Stimulated activated memory B cell treated with anti-CD40 and anti-IgM and Interleukin-4, amounts not matched to agents 10 μg/mL and 1 μg/mL and 100 μg/mL, for 72 hours (primary cell): Measurements from ENCODE around the gene TGM1.
A peak's percentile ranks its signal among the peaks of the same experiment; 100 is the strongest.

Experiments used
- ATAC-seq: fragments of 150-1000 bp; cut with Tn5 transposase; 2 replicates; pipeline ENCODE4 v1.10.0; 2021
- H3K27ac Mint-ChIP-seq: one replicate; pipeline ENCODE4 v1.8.0; 2022; ENCODE audit warnings: mild to moderate bottlenecking, mixed read lengths
- H3K27me3 Mint-ChIP-seq: one replicate; pipeline ENCODE4 v1.8.0; 2022; ENCODE audit warnings: mixed read lengths
- H3K36me3 Mint-ChIP-seq: one replicate; pipeline ENCODE4 v1.8.0; 2022; ENCODE audit warnings: mixed read lengths
- H3K4me1 Mint-ChIP-seq: one replicate; pipeline ENCODE4 v1.8.0; 2022; ENCODE audit warnings: mixed read lengths
- H3K4me3 Mint-ChIP-seq: one replicate; pipeline ENCODE4 v1.8.0; 2022; ENCODE audit warnings: mild to moderate bottlenecking, moderate library complexity, mixed read lengths
- H3K9me3 Mint-ChIP-seq: one replicate; pipeline ENCODE4 v1.8.0; 2022; ENCODE audit warnings: mixed read lengths

The TGM1 gene

GRCh38 chr14:24262821-24263733, at the start of gene TGM1:
Gene TGM1 (minus strand): TSS chr14:24263177. CDS start chr14:24262352, 825 bp downstream.
- H3K36me3 Mint-ChIP-seq = peaks cover 33% of the 10 kb centered on the region
- peaks cover 10% of the 10 kb centered on the region for H3K4me1 Mint-ChIP-seq
- no peaks in the 10 kb centered on the region for H3K9me3 Mint-ChIP-seq
- ATAC-seq = no peak
- no peak within 1 kb of the TSS for H3K4me3 Mint-ChIP-seq
- H3K27me3 Mint-ChIP-seq = no peaks in the 10 kb centered on the region
- H3K27ac Mint-ChIP-seq = no peak within 1 kb of the TSS

- H3K36me3 Mint-ChIP-seq = peaks cover 12% of the 10 kb centered on the region
- H3K27me3 Mint-ChIP-seq = no peaks in the 10 kb centered on the region
- ATAC-seq = no peak
- peak overlapping the region; percentile 76 for H3K4me3 Mint-ChIP-seq
- H3K4me1 Mint-ChIP-seq = peaks cover 58% of the 10 kb centered on the region
- no peaks in the 10 kb centered on the region for H3K9me3 Mint-ChIP-seq
- peak overlapping the region; percentile 77 for H3K27ac Mint-ChIP-seq
These were observed 49.0 kb upstream of the TGM1 start for GRCh38 chr14:24311837-24312615.

GRCh38 chr14:24310646-24311604, 47.9 kb upstream of the TGM1 start, which contains the start of gene LTB4R:
Gene LTB4R (plus strand): TSS chr14:24311502. CDS start chr14:24315652, 4,150 bp downstream.
- ATAC-seq = peak; percentile 89
- peak within 1 kb of the TSS; percentile 77 for H3K27ac Mint-ChIP-seq
- H3K27me3 Mint-ChIP-seq = no peaks in the 10 kb centered on the region
- peak within 1 kb of the TSS; percentile 76 for H3K4me3 Mint-ChIP-seq
- H3K9me3 Mint-ChIP-seq = no peaks in the 10 kb centered on the region
- H3K36me3 Mint-ChIP-seq = peaks cover 22% of the 10 kb centered on the region
- peaks cover 58% of the 10 kb centered on the region for H3K4me1 Mint-ChIP-seq

GRCh38 chr14:24310265-24310645, 47.3 kb upstream of the TGM1 start:
- H3K27me3 Mint-ChIP-seq = no peaks in the 10 kb centered on the region
- peaks cover 58% of the 10 kb centered on the region for H3K4me1 Mint-ChIP-seq
- no peak for ATAC-seq
- H3K9me3 Mint-ChIP-seq = no peaks in the 10 kb centered on the region
- peak overlapping the region; percentile 76 for H3K4me3 Mint-ChIP-seq
- peaks cover 25% of the 10 kb centered on the region for H3K36me3 Mint-ChIP-seq
- peak overlapping the region; percentile 77 for H3K27ac Mint-ChIP-seq

- ATAC-seq = no peak
- no peaks in the 10 kb centered on the region for H3K27me3 Mint-ChIP-seq
- H3K36me3 Mint-ChIP-seq = peaks cover 31% of the 10 kb centered on the region
- no peaks in the 10 kb centered on the region for H3K9me3 Mint-ChIP-seq
- H3K4me1 Mint-ChIP-seq = peaks cover 57% of the 10 kb centered on the region
- peak within 1 kb of the TSS; percentile 76 for H3K4me3 Mint-ChIP-seq
- peak within 1 kb of the TSS; percentile 77 for H3K27ac Mint-ChIP-seq
These were observed 46.7 kb upstream of the TGM1 start, which contains the start of gene LTB4R2 for GRCh38 chr14:24309538-24310264. Gene LTB4R2 (plus strand): TSS chr14:24310140. CDS start chr14:24310665, 525 bp downstream.

GRCh38 chr14:24308342-24309124, 45.6 kb upstream of the TGM1 start:
- Mint-ChIP-seq H3K36me3 (peaks cover 42% of the 10 kb centered on the region), H3K4me1 (peaks cover 51% of the 10 kb centered on the region), H3K9me3 (no peaks in the 10 kb centered on the region), H3K27me3 (no peaks in the 10 kb centered on the region), H3K4me3 (no peak overlapping the region), H3K27ac (no peak overlapping the region)
- ATAC-seq = no peak

DNA sequence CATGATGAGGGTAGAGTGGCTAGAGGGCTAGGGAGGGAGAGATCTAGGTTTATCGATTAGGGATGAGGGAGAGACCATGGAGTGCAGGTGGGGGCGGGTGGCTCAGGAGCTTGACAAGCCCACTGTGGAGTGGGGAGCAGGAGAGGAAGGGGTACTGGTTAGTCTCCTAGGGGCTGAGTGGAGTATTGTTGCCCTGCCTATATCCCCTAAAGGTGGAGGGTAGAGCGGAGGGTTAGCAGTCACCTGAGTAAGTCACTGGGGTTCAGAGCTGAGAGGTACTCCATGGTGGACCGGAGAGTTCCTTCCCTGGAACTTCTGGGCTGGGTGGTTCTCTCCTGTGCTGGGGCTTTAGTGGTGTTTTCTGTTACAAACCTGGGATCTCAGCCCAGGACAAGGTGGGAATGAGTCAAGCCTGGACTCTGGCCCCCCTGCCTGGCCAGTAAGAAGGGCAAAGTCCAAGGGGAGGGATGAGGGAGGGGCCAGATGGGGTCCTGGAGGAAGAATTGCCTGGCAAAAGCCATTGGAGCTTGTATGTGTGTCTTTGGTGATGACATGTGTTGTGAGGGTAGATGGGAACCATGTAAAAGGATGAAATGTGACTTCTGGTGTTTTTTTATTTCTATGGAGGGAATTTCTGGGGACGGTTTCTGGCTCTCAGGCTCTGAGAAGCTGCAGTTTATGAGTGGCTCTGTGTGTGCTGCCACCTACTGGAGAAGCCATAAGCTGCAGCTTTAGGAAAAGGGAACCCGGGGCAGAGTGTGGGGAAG, 44.8 kb upstream of the TGM1 start, which contains the start of gene CIDEB:
Gene CIDEB, minus strand, starts transcription at position 403 of the 767 bp plus-strand sequence. Its CDS starts 119 bp downstream, at position 284.
- H3K27ac Mint-ChIP-seq = no peak within 1 kb of the TSS
- no peak within 1 kb of the TSS for H3K4me3 Mint-ChIP-seq
- peaks cover 47% of the 10 kb centered on the region for H3K36me3 Mint-ChIP-seq
- no peak for ATAC-seq
- H3K27me3 Mint-ChIP-seq = no peaks in the 10 kb centered on the region
- H3K4me1 Mint-ChIP-seq = peaks cover 43% of the 10 kb centered on the region
- no peaks in the 10 kb centered on the region for H3K9me3 Mint-ChIP-seq

DNA sequence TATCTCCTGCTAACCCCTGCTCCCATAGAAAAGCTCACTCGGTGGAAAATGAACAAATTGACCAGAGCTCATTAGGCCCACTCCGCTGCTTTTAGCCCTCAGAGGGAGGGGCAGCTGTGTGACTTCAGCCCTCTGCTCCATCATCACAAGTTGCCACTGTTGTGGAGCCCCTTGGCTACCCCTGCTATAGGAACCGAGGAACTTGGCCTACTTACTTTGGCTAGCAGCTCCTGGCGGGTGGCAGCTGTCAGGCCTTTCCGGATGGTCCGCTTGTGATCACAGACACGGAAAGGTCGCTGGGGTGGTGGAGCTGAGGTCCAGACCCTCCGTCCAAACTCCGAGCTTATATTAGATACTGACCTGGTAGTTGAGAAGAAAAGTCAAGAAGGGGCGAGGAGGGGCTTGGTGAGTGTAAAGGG, 44.2 kb upstream of the TGM1 start:
- peaks cover 48% of the 10 kb centered on the region for H3K36me3 Mint-ChIP-seq
- no peaks in the 10 kb centered on the region for H3K9me3 Mint-ChIP-seq
- peaks cover 38% of the 10 kb centered on the region for H3K4me1 Mint-ChIP-seq
- no peaks in the 10 kb centered on the region for H3K27me3 Mint-ChIP-seq
- no peak overlapping the region for H3K4me3 Mint-ChIP-seq
- no peak for ATAC-seq
- no peak overlapping the region for H3K27ac Mint-ChIP-seq

DNA sequence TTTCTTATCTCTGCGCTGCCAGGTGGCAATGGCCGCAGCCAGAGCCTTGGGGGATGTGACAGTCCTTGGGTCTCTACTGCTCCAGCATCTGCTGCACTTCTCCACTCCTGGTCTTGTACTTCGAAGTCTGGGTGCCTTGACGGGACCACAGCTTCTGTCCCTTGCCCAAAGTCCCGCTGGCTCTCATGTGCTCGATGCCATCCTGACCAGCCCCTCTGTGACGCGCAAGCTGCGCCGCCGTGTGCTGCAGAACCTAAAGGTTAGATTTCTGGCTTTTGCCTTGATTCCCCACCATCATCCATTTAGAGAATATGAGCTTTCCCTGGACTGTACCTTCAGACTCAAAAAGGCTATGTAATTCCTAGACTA, 41.0 kb upstream of the TGM1 start:
- Mint-ChIP-seq H3K4me3 (no peak overlapping the region), H3K27me3 (no peaks in the 10 kb centered on the region), H3K36me3 (peaks cover 41% of the 10 kb centered on the region), H3K27ac (no peak overlapping the region), H3K9me3 (no peaks in the 10 kb centered on the region), H3K4me1 (peaks cover 31% of the 10 kb centered on the region)
- no peak for ATAC-seq

- ATAC-seq = no peak
- H3K4me1 Mint-ChIP-seq = peaks cover 47% of the 10 kb centered on the region
These were observed 37.5 kb upstream of the TGM1 start for GRCh38 chr14:24300326-24300980.

GRCh38 chr14:24299255-24300191, 36.5 kb upstream of the TGM1 start, which contains the start of the genes DHRS1 and NOP9:
Gene DHRS1 (minus strand): TSS chr14:24299780. CDS start chr14:24299106, 674 bp downstream.
Gene NOP9 (plus strand): TSS chr14:24299850. CDS start chr14:24299955, 105 bp downstream.
- Mint-ChIP-seq H3K9me3 (no peaks in the 10 kb centered on the region), H3K27ac (peak within 1 kb of the TSS; percentile 89), H3K4me1 (peaks cover 47% of the 10 kb centered on the region), H3K36me3 (peaks cover 36% of the 10 kb centered on the region), H3K27me3 (no peaks in the 10 kb centered on the region), H3K4me3 (peak within 1 kb of the TSS; percentile 93)
- ATAC-seq = peak; percentile 92

More at GRCh38 chr14:24300326-24300980, 37.5 kb upstream of the TGM1 start:
- Mint-ChIP-seq H3K36me3 (peaks cover 37% of the 10 kb centered on the region), H3K27me3 (no peaks in the 10 kb centered on the region), H3K4me3 (peak overlapping the region; percentile 93), H3K27ac (peak overlapping the region; percentile 89), H3K9me3 (no peaks in the 10 kb centered on the region)
